Measurements from ENCODE around the gene PDZRN3. TPM values are rescaled to one million over a fixed set of nuclear protein-coding genes. Genes with fewer than 3 reads are reported as not detected.

Gene PDZRN3
- total RNA-seq, 4 donors from 2014 or later: 227 to 305 (median 265) TPM

- WGBS, 2 donors (ENCODE audit: low coverage in 1 of 2): 65 to 68% methylated on average over 2 to 3 of the region's 3 CpGs
- no peak for TF ChIP-seq EP300 (IDR thresholded peaks at IDR 0.05)
- no peak for TF ChIP-seq POLR2AphosphoS5 (IDR thresholded peaks at IDR 0.05)
- TF ChIP-seq CTCF (IDR thresholded peaks at IDR 0.05): no peak
- no peak for TF ChIP-seq POLR2A (IDR thresholded peaks at IDR 0.05)
- H3K27ac ChIP-seq: peak overlapping the region in 2 of 4 donors; percentile 12 to 45
- H3K4me3 ChIP-seq: no peak overlapping the region
- no peak for ATAC-seq
- H3K36me3 ChIP-seq: no peaks in the 10 kb centered on the region
- no peaks in the 10 kb centered on the region for H3K9me3 ChIP-seq
- H3K27me3 ChIP-seq: no peaks in the 10 kb centered on the region
- peaks cover 10 to 72% (median 16%) of the 10 kb centered on the region in 3 donors for H3K4me1 ChIP-seq
These were observed 144.5 kb downstream of the PDZRN3 start for GRCh38 chr3:73480187-73480672.

GRCh38 chr3:73479325-73479724 is 145.4 kb downstream of the PDZRN3 start:
- Histone ChIP-seq H3K27ac (peak overlapping the region in 1 of 4 donors; percentile 44), H3K36me3 (no peaks in the 10 kb centered on the region), H3K4me1 (peaks cover 10 to 72% (median 16%) of the 10 kb centered on the region in 3 donors), H3K4me3 (no peak overlapping the region), H3K9me3 (no peaks in the 10 kb centered on the region), H3K27me3 (no peaks in the 10 kb centered on the region)
- TF ChIP-seq POLR2A (IDR thresholded peaks at IDR 0.05) (no peak), CTCF (IDR thresholded peaks at IDR 0.05) (no peak), POLR2AphosphoS5 (IDR thresholded peaks at IDR 0.05) (no peak), EP300 (IDR thresholded peaks at IDR 0.05) (no peak)
- 57 to 91% methylated on average over 1 to 4 of the region's 5 CpGs for WGBS, 2 donors (ENCODE audit: low coverage in 1 of 2)
- ATAC-seq: no peak

GRCh38 chr3:73478858-73479257 is 145.9 kb downstream of the PDZRN3 start:
- H3K27ac ChIP-seq: no peak overlapping the region
- H3K4me3 ChIP-seq: no peak overlapping the region
- no peak for ATAC-seq
- H3K9me3 ChIP-seq: no peaks in the 10 kb centered on the region
- H3K27me3 ChIP-seq: no peaks in the 10 kb centered on the region
- no peaks in the 10 kb centered on the region for H3K36me3 ChIP-seq
- WGBS, 2 donors (ENCODE audit: low coverage in 1 of 2): 54 to 59% methylated on average over 1 of the region's 1 CpG
- TF ChIP-seq POLR2AphosphoS5 (IDR thresholded peaks at IDR 0.05): peak; percentile 18
- TF ChIP-seq POLR2A (IDR thresholded peaks at IDR 0.05): no peak
- H3K4me1 ChIP-seq: peaks cover 10 to 72% (median 13%) of the 10 kb centered on the region in 3 donors

- Histone ChIP-seq H3K27ac (no peak overlapping the region), H3K27me3 (no peaks in the 10 kb centered on the region), H3K36me3 (no peaks in the 10 kb centered on the region), H3K9me3 (no peaks in the 10 kb centered on the region), H3K4me1 (peaks cover 7 to 78% (median 16%) of the 10 kb centered on the region in 3 donors), H3K4me3 (no peak overlapping the region)
- 71 to 77% methylated on average over 2 of the region's 2 CpGs for WGBS, 2 donors (ENCODE audit: low coverage in 1 of 2)
- no peak for ATAC-seq
- TF ChIP-seq EP300 (IDR thresholded peaks at IDR 0.05) (no peak), CTCF (IDR thresholded peaks at IDR 0.05) (no peak), POLR2AphosphoS5 (IDR thresholded peaks at IDR 0.05) (no peak), POLR2A (IDR thresholded peaks at IDR 0.05) (no peak)
These were observed 149.0 kb downstream of the PDZRN3 start for GRCh38 chr3:73475717-73476116.

GRCh38 chr3:73475175-73475574 is 149.6 kb downstream of the PDZRN3 start:
- no peak overlapping the region for H3K4me3 ChIP-seq
- no peak for ATAC-seq
- peaks cover 1 to 78% (median 10%) of the 10 kb centered on the region in 3 donors for H3K4me1 ChIP-seq
- 94 to 95% methylated on average over 4 of the region's 4 CpGs for WGBS, 2 donors (ENCODE audit: low coverage in 1 of 2)
- H3K36me3 ChIP-seq: no peaks in the 10 kb centered on the region
- no peaks in the 10 kb centered on the region for H3K27me3 ChIP-seq
- H3K27ac ChIP-seq: no peak overlapping the region
- no peak for TF ChIP-seq EP300 (IDR thresholded peaks at IDR 0.05)
- TF ChIP-seq POLR2A (IDR thresholded peaks at IDR 0.05): no peak
- no peak for TF ChIP-seq POLR2AphosphoS5 (IDR thresholded peaks at IDR 0.05)
- no peak for TF ChIP-seq CTCF (IDR thresholded peaks at IDR 0.05)
- H3K9me3 ChIP-seq: no peaks in the 10 kb centered on the region
